HL-60 (cell line): Measurements from ENCODE around the gene MESD.

Source experiments
- DNase-seq, 2 experiments: peaks; one replicate each; pipeline ENCODE4 v3.0.0-alpha.2; 2010 to 2020; ENCODE audit warnings: low read depth in 1 of 2, low spot score in 1 of 2
- H3K27ac ChIP-seq: fragments of 250-450 bp; sonication (Bioruptor Pico); replicated peaks from 2 replicates; pipeline ENCODE4 v1.5.1; 2020; ENCODE audit warnings: mild to moderate bottlenecking, moderate library complexity
- H3K27me3 ChIP-seq: fragments of 250-450 bp; sonication (Bioruptor Pico); 2 replicates; pipeline ENCODE4 v1.5.1; 2021; ENCODE audit warnings: mild to moderate bottlenecking, moderate library complexity; ENCODE audit not compliant: insufficient read depth, poor library complexity, severe bottlenecking
- H3K4me3 ChIP-seq: replicated peaks from 2 replicates; pipeline ENCODE4 v1.5.1; 2011; ENCODE audit warnings: mild to moderate bottlenecking, control low read depth, low read length; ENCODE audit not compliant: insufficient read depth
- GABPA ChIP-seq: IDR thresholded peaks from 2 replicates; pipeline ENCODE4 v1.6.1; 2012; ENCODE audit warnings: low read depth
- POLR2AphosphoS5 ChIP-seq: IDR thresholded peaks from 2 replicates; pipeline ENCODE4 v1.6.1; 2012; ENCODE audit warnings: low read depth
- REST ChIP-seq: IDR thresholded peaks from 2 replicates; pipeline ENCODE4 v1.6.1; 2012; ENCODE audit warnings: low read depth; ENCODE audit not compliant: insufficient replicate concordance
- SPI1 ChIP-seq: IDR thresholded peaks from 2 replicates; pipeline ENCODE4 v1.6.1; 2012; ENCODE audit warnings: low read depth, mild to moderate bottlenecking, borderline replicate concordance
- TF ChIP-seq, protein P1 (sequence below): IDR thresholded peaks from one replicate; pipeline ENCODE4 v1.5.1; 2011; ENCODE audit warnings: low read length, control low read depth, inconsistent platforms; ENCODE audit not compliant: insufficient read depth

The MESD gene

GRCh38 chr15:80931191-80931590, 58.4 kb downstream of the MESD start:
- no peaks in the 10 kb centered on the region for H3K27me3 ChIP-seq
- TF ChIP-seq, protein P1, sequence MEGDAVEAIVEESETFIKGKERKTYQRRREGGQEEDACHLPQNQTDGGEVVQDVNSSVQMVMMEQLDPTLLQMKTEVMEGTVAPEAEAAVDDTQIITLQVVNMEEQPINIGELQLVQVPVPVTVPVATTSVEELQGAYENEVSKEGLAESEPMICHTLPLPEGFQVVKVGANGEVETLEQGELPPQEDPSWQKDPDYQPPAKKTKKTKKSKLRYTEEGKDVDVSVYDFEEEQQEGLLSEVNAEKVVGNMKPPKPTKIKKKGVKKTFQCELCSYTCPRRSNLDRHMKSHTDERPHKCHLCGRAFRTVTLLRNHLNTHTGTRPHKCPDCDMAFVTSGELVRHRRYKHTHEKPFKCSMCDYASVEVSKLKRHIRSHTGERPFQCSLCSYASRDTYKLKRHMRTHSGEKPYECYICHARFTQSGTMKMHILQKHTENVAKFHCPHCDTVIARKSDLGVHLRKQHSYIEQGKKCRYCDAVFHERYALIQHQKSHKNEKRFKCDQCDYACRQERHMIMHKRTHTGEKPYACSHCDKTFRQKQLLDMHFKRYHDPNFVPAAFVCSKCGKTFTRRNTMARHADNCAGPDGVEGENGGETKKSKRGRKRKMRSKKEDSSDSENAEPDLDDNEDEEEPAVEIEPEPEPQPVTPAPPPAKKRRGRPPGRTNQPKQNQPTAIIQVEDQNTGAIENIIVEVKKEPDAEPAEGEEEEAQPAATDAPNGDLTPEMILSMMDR: no peak
- TF ChIP-seq POLR2AphosphoS5 (no peak), SPI1 (no peak), GABPA (no peak), REST (no peak)
- no peak for DNase-seq

DNA sequence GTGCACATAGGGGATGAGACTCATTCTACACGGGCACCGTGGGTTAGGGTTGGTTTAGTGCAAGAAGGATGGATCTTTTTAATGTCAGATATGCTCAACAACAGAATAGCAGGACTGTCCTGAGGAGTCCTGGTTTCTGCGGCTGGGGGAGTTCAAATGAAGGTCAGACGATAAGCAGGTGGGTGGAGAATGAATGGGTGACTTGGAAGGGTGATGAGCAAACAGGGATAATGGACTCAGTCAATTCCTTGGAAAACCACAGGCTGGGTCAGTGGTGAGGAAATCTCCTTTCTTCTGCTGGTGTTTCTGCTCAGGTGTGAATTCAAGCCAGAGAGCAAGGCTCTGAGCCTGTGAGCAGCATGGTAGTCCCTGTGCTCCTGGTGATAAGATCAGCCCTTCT, 59.9 kb downstream of the MESD start:
- H3K27me3 ChIP-seq: no peaks in the 10 kb centered on the region
- no peak for DNase-seq
- H3K27ac ChIP-seq: no peak overlapping the region
- TF ChIP-seq POLR2AphosphoS5 (no peak), SPI1 (no peak), GABPA (no peak), REST (no peak)
- TF ChIP-seq, protein P1: no peak
- H3K4me3 ChIP-seq: no peak overlapping the region

More at GRCh38 chr15:80931191-80931590, 58.4 kb downstream of the MESD start:
- no peak overlapping the region for H3K27ac ChIP-seq
- no peak overlapping the region for H3K4me3 ChIP-seq

- Histone ChIP-seq H3K4me3 (no peak overlapping the region), H3K27me3 (no peaks in the 10 kb centered on the region), H3K27ac (no peak overlapping the region)
- no peak for TF ChIP-seq POLR2AphosphoS5
- no peak for TF ChIP-seq REST
- TF ChIP-seq, protein P1: no peak
- TF ChIP-seq SPI1: no peak
- TF ChIP-seq GABPA: no peak
- no peak for DNase-seq
These were observed 60.4 kb downstream of the MESD start for GRCh38 chr15:80929225-80929624.
